Stimulated activated CD4-positive, alpha-beta T cell treated with anti-CD3 and anti-CD28 coated beads, Interleukin-1b, Interleukin-23, amount 100 ng/mL, for 48 hours (primary cell): Measurements from ENCODE around the gene RASL11A.
"Not testable (repeated sequence)": the region's sequence is repeated elsewhere in the genome, so short reads cannot be mapped to it uniquely, and the experiment has no call there.

ENCODE experiments used
- DNase-seq: peaks from one replicate; pipeline ENCODE4 v3.0.0-alpha.2; 2020

The RASL11A gene

GRCh38 chr13:27302643-27303262 lies 32.1 kb downstream of the RASL11A start:
- no peak for DNase-seq

- DNase-seq, result no peak
Measured at GRCh38 chr13:27304099-27304498, 33.5 kb downstream of the RASL11A start.

DNA sequence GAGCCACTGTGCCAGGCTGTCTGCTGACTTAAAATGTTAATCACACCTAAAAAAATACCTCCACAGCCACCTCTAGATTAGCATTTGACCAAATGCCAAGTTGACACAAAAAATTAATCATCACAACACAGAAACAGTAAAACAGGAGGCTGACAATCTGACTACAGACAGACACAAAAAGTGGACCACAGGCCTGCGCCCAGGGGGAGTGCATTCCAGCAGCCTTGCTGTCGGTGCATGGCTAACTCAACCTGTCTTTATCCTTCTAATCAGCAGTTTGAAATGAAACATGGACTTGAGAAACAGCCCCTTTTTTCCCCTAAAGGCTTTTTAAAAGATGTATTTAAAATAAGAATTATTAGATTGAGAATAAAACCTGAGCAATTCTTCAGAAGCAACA lies 34.0 kb downstream of the RASL11A start:
- no peak for DNase-seq

- DNase-seq, result no peak
Measured at GRCh38 chr13:27306364-27306763, 35.7 kb downstream of the RASL11A start.

DNA sequence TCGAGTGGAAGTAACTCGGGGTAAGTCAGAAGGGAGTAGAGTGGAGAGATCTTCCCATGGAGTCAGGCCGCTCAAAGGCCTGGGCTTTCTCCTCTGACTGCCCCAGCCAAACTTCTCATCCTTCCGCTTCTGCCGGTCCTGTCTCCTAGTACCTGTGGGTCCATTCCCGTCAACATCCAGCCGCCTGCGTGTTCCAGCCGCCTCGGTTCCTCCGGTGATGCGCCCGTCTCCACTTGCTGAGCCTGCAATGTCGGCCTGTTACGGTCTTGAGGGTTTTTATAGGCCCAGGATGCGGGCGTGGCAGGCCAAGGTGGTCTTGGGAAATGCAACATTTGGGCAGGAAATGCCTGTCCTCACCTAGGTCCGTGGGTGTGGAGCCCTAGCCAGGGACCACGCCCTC lies 38.3 kb downstream of the RASL11A start:
- no peak for DNase-seq

DNA sequence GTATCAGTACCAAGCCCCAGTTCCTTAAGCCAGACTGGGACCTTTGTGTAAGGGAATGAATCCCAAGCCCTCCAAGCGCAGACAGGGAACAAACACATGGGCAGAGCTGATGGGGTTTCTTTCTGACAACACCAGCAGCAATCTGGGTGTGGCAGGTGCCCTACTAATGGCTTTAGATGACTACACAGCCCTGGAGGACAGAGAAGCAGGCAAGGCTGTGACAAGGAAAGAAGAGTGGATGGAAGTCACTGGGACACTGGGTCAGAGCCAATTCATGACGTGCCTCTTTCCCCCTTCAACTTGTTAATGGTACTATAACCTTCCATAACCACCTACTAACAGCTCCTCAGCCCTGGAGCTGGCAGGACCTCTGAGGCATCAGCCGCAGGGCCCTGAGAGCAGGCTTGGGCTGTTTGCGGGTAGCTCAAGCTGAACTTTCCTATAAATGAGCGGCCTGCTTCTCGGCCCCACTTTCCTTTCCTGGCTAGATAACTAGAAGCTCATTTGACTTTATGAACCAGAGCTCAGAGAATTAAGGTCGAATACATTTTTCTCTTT lies 38.9 kb downstream of the RASL11A start:
- no peak for DNase-seq

- DNase-seq, result no peak
Measured at GRCh38 chr13:27309967-27310598, 39.5 kb downstream of the RASL11A start.

DNA sequence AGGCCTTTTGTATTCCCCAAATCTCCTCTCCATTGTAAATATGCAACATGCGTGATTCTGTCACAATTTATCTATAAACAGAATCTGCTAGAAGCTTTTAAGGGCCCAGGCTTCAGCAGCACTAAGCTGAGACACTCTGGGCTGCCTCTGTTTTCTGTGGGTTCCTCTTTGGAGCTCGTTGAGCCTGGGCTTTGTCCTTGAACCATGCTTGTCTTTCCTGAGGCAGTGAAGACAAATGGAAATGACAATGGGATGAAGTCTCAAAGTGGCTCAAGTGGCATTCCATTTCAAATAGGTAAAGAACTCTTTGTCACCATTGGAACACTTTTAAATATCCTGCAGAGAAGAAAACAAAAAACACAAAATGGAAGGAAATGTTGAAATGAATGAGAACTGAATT lies 40.3 kb downstream of the RASL11A start:
- DNase-seq, result no peak

DNA sequence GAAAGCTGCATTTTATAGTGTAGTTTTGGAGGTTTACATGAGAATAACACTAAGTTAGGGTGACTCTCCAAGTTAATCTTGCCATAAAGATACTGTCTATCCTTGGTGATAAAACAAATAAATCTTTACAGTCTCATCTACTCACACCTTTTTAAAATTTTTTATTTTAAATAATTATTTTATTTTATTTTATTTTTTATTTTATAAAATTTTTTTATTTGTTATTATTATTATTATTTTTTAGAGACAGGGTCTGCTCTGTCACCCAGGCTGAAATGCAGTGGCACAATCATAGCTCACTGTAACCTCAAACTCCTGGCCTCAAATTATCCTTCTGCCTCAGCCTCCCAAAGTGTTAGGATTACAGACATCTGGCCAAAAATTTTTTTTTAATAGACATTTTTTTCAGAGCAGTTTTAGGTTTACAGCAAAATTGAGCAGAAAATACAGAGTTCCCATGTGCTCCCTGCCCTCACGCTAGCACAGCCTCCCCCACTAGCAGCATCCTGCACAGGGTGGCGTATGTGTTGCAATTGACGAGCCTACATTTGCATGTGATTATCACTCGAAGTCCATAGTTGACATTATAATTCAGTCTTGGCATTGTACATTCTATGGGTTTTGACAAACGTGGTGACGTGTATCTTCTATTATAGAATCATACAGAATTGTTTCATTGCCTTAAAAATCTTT lies 41.0 kb downstream of the RASL11A start:
- DNase-seq, result no peak

GRCh38 chr13:27313770-27314169 lies 43.1 kb downstream of the RASL11A start:
- DNase-seq, result no peak

- no peak for DNase-seq
Measured at GRCh38 chr13:27319404-27319803, 48.8 kb downstream of the RASL11A start.

DNA sequence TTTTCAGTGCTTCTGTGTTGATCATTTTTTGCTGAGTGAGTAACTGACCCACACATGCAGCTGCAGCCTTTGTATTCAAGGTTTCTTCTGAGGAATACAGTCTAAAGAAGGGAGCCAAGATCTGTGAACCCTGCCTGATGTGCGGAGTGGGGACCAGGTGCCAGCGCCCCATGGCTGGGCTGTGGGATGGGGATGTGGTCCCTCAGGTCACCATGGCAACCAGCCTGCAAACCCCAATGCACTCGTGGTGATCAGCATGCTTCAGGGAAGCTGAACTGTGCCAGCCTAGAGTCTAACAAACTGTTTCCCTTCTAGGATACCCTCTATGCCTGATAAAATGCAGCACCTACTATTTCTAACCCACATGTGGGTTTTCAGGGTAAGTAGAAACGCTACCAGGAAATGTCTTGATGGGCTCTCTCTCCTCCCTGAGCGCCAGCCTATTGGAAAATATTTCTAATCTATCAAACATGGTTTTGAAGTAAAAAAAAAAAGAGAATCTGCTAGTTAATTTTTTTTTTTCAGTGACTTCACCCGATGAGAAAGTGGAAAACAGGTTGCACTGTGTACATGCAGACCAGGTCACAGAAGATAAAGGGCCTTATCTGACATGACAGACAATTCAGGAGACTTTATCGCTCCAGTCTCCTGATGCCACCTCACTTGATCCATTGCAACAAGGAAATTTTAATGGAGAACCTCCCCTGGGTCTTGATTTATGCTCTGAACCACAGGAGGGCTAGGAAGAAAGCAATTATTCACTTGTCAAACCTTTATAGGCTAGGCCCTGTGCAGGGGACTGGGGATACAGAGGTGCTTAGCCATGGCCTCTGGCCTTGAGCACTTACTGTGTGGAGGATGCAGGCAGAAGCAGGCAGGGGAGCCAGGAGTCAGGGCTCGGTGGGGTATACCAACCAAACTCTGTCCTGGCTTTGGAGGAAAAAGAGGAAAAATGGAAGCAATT lies 51.1 kb downstream of the RASL11A start:
- DNase-seq, result no peak

GRCh38 chr13:27322443-27322842 lies 51.8 kb downstream of the RASL11A start:
- not testable (repeated sequence) for DNase-seq
